HG03025 (cell line): Measurements from ENCODE around the gene ZNF521.

Source experiments
- ATAC-seq: cut with Tn5 transposase; IDR thresholded peaks from one replicate; pipeline ENCODE4 v1.9.1; 2021; ENCODE audit warnings: mild to moderate bottlenecking, moderate library complexity; ENCODE audit not compliant: unreplicated experiment, low FRiP score

The ZNF521 gene

DNA sequence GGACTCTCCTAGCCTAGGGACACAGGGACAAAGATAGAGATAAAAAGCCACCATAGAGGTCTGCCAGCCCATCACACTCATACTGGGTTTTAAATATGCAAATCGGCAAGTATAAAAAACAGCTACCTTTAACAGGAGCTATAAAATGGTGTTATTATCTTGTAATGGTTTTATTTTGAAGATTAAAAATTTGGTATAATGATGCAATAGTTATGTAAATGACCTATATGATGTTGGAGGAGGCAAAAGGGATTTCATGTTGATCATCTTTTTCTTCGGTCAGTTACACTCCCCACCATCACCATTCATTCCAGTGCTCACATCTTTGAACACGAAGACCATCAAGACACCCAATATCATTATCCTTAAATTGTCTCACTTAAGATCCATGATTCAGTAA lies 11.2 kb downstream of the ZNF521 start:
- ATAC-seq: no peak

DNA sequence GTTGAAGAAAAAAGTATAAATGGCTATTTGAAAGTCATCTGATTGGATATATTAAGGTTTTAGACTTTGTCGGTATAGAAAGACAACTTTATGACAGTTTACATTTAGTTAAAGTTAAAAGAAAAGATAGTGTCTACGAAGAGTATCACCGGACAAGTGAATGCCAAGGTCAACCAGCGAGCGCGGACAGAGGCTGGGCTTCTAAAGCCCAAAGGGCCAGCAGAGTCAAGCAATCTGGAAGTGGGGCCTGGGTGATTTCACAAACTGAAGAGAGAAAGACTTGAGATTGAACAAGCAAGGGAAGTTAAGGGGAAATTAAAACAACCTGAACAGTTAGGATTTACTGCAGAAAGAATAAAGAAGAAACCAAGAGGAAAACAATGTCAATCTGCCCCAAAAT lies 16.3 kb downstream of the ZNF521 start:
- ATAC-seq: no peak

DNA sequence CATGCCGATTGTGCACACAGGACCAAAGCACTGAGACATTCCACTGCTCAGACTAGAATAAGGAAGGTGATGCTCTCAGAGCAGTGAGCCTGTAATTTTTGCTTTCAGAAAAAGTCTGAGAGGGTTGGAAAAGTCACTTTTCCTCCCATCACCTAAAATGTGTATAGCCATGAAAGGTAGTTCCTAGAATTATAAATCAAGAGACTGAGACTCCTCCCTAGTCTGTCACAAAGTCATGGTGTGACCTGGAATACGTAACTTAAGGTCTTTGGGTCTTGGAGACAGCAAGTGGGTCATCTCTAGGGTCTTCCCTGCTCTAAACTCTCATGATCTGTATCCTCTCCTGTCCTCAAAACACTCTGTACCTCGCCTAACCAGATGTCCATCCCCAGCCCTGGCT lies 16.9 kb downstream of the ZNF521 start:
- no peak for ATAC-seq

DNA sequence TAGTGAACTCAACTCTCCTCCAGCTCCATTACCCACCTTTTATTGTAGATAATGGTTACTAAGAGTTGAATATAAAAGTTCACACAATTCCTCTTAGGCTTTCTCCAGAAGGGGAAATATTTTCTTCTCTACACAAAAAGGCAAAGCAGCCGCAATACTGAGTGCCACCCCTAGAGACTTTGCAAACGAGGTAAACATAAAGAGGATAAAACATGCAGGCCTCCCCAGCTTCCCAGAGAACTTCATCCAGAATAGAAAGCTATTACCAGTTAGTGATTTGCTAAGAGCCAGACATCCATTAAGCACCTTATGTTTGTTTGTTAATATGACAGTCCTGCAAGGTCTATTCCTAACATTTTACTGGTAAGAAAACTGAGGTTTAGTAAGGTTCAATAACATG lies 17.4 kb downstream of the ZNF521 start:
- no peak for ATAC-seq

DNA sequence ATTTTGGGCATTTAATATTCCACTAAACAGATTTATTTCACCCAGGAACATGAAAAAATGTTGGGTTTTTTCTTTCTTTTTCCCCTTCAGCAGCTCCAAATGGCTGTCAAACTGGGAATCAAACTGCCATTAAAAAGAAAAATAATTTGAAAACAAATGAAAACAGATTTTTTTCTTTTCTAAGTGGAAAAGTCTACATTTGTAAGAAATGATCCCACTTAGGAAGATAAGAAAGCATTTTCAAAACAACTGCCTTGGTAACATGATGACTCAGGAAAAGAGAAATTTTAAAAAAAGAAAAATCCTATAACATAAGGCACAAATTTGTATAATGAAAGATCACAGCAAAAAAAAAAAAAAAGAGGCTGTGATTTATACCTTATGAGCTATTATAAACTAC lies 20.0 kb downstream of the ZNF521 start:
- no peak for ATAC-seq

DNA sequence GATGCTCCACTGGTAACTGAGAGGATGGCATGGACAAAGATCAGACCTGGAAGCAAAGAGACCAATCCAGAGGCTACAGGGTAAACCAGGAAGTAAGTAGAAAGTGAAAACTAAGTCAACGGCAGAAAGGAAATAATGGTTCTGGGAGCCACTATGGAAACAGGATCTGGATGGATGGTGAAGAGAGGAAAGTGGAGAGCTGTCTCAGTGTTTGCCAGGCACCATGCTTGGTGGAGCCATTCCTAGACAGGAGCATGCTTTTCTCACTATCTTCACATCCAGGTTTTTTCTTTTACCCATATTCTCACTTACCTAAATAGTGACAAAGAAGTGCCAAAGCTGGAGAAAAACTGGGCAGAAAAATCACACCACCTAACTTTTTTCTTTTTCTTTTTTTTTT lies 22.2 kb downstream of the ZNF521 start:
- no peak for ATAC-seq

DNA sequence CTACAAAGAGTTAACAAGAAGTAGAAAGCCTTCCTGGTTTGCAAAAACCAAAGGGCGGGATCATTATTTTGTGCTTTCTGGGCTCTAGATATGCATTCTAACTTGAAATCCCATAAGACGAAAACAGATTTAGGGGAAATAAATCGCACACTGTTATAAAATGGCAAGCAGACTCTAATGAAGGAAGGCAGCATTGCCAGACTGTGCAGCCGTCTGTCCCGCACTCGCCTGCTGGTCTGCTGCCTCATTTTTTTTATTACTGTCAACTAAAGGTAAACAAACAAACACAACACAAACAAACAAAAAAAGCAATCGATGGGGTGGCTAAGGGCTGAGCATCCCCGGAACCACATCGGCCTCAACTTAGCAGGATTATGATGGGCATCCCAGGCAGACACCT lies 24.4 kb downstream of the ZNF521 start:
- ATAC-seq: no peak

DNA sequence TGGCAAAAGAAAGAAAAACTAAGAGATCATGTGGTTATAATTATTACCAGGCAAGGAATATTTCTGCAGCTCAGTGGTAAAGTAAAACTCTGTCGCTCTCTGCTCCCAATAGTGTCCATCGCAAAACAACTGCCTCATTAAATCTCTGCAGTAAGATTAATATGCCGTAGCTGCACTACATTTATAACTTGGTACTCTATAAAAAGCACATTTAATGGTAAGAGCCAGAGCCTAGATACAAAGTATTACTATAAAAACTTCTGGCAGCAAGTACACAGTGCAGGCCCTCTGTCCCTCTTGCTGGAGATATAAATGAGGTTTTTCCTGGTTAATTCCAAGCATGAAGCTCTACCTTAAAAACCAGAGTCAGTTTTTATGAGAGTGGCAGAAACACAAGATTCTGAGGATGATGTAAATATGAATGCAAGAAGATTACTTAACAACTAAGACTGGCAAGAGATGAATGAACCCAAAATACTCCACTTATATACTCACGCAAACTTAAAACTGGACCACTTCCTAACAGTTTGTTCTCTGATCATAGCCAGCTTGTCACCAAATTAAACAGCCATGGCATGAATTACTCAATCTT lies 25.5 kb downstream of the ZNF521 start:
- no peak for ATAC-seq

DNA sequence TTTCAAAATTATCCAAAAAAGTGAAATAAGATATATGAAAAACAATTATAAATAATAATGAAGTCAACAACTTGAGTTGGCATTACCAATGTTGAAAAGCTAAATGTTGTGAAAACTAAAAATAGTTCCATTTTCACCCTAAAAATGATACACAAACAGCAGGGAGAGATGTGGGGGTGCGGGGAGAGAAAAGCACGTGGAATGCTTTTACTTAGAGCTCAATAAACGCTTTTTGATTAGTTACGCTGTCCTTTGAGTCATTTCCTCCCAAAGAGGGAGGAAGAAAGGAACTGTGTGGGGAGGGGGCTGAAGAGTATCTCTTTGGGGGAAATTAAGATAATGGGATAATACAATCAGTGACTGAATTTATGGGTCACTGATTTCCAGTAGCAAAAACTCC lies 29.2 kb downstream of the ZNF521 start:
- no peak for ATAC-seq

DNA sequence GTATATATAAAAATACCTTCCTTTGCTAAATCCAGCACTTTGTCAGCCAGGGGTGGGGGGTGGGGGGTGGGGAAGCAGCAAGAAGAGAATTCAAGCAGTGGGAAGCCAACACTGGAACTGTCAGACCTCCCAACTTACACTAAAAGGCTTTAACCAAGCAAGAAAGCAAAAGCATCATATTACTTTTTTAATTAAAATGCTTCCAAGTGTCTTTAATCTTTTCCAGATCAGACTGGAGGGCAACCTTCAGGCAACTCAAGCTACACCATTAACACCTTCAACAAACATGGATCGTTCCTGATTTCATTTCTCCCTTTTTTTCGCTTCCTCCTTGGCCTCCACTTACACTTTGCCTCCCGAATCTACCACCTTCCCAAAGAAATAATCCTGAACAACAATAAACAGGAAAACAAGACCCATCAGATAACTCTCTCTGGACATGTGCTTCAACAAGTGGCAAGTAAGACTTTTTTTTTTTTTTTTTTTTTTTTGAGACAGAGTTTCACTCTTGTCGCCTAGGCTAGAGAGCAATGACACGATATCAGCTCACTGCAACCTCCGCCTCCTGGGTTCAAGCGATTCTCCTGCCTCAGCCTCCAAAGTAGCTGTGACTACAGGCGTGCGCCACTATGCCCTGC lies 35.5 kb downstream of the ZNF521 start:
- no peak for ATAC-seq

DNA sequence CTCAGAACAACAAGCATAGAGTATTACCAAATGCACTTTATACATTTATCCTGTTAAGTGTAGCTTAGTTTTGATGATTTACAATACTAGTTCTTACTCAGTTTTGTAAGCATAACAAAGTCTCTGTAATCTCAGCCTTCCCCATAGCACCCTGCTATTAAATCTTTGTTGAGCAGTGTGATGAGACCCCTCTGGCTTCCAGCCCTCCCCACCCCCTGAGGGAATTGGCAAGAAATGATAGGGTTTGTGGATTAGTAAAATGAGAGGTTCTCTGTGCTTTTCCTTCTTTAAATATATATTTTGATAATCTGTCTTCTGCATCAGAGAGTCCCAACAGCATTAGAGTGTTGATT lies 37.2 kb downstream of the ZNF521 start:
- no peak for ATAC-seq

DNA sequence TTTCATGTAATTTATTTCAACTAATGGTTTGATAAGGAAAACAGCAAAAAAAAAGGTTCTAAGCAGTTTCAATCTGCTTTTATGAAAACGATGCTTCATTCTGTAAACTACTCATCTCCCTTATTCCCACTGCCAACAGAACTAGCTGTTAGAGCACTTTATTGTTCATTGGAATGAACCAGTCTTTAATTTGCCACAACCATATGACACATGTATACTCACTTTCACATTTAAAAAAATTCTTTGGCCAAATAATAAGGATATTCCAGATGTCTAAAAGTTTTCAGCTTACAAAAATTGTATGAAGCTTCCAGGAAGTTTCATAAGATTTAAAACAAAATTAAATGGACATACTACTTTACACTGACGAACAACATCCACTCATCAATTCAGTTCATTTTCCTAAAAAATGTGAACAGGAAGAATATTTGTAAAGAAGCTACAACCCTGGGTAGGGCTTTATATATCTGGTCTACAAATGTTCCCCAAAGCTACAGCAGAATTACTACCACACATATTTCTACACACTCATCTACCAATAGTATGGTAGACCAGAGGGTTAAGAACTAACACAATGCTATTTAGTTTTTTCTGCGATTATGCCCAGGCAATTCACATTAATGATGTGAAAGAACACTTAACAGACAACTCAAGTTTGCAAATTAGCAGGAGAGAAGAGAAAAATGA lies 37.7 kb downstream of the ZNF521 start:
- ATAC-seq: no peak

DNA sequence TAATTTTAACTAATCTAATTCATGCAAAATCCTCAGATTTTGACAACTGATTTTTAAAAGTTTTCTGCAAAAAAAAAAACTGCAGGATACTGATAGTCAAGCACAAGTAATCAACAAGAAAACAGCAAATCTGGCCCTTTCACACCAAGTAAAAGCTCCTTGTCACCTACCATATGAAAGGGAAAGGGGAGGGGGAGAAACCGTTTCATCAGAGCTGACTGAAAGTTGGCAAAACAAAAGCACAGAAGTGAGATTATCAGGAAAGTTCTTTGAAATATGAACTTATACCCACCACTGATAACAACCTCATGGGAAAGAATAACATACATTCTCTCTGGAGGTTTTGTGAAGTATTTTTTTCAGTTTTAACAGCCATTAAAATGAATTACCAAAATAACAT lies 38.7 kb downstream of the ZNF521 start:
- ATAC-seq: no peak

DNA sequence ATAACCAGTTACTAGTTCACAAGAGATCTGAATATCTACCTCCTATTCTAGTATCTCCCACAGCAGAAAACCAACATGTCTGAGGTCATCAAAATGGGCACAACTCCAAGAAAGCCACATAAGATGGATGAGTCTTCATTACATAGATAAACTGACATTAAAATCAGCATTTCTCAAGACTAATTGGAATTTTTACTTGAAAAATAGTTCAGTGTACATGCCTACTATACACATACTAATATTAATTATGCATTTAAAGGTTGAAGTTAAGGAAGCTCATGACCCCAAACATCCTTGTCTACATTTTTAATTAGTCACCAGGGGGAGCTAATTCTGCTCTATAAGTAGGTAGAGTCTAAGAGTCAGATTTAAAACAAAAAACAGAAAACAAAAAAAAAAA lies 41.9 kb downstream of the ZNF521 start:
- ATAC-seq: no peak

DNA sequence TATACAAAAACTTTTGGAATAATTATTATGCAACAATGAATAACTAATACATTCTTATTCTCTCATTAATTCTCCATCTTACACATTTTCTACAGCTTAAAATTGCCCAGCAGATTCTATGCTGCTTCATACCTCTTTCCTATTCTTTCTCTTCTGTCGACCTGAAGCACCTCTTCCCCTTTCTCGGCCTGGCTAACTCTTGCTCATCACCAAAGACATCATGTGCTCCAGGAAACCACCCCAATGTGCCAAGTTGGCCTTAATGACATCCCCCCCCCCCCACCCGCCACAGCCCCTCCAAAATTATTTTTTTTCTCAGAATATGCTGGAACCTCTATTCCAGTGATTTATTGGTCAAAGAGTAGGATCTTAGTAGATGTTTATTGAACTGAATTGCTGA lies 43.6 kb downstream of the ZNF521 start:
- no peak for ATAC-seq

DNA sequence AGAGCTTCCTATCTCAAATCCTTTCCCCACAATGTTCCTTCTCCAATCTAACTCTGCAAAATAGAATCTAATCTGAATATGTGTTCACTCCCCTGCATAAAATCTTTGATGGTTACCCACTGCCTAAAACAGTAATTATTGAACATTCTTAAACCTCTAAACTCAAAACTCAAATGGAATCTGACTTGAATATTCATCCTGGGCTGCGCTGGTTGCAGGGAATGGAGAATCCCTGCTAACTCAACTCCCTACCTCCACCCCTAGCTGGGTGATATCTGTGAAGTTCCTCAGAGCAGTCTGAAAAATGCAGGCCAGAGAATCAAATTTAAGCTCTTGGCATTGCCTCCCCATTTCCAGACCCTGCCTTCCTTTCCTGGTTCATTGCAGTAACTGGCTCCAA lies 44.8 kb downstream of the ZNF521 start:
- no peak for ATAC-seq

DNA sequence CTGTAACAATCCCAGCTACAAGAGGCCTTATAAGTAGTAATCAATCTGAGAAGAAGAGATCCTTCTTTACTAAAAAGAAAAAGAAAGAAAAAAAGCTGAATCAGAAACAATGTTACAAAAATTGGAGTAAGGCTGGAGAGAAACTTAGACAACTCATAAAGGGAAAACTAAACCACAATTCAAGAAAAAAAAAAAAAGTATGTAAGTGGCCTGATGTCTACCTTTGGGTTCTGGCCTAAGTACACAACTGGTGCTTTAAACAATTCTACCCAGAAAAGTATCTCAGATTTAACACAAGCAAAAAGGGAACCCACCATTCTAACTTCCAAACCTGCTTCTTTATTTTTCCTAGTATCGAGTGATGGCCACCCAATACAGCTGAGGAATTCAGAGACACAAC lies 45.3 kb downstream of the ZNF521 start:
- ATAC-seq: no peak

DNA sequence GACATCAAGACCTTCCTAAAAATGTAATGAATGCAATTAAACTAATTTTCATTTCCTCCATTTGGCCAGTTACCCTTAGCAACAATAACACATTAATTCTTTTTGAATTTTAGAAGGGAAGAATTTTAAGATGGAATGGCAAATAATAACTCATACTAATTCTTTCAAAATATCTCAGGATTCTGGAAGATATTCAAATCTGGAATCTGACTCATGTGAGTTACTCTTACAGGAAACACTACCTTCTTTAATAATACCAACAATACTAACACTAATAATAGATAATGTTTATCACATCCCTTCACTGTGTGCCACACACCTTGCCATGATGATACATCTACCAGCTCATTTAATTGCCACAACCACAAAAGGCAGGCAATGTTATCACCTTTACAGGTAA lies 46.4 kb downstream of the ZNF521 start:
- no peak for ATAC-seq

DNA sequence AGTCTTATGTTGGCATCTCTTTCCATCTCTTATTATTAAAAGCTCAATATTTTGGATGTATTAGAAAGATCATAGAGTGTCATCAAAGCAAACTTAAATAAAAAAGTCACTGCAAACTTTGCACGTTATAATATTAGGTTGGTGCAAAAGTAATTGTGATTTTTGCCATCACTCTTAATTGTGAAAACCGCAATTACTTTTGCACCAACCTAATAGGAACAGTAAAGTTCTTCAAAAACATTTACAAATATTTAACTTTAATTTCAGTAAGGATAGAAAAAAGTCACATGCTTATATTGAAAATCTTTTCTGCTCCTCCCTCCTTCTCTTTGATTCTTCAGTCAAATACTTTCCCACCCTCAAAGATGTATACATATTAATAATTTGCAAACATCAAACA lies 51.5 kb downstream of the ZNF521 start:
- no peak for ATAC-seq

DNA sequence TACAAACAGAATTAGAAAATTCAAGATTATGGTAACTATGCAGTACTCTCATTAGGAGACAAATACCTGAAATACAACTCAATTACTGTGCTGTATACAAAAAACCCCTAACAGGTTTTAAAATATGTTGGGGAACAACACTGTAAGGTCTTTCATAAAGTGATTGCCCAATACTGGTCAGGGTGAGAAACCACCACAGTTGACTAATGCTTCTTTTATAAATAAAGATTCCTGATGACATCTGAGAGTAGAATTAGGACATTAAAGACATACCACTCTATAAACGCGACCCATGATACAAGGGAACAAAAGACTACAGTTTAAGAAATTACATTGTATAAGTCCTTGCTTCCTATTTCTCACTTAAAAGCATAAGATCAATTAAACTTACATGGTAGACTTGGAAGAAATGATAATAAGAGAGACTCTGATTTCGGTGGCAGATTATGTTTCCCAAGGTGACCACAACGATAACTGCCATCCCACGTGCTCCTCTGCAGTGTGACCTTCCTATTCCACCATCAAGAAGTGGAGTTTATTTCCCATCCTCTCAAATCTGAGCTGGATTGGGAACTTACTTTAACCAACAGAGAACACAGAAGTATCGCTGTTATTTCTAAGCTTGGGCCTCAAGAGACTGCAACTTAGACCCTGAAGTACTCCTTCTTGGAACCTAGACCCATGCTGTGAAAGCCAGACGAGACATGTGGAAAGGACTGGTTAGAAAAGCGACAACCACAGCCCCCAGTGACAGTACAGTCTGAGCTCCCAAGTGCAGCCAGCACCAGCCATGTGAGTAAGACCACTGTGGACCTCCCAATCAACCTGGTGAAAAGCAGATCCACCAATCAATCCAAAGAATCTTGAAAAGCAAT lies 52.3 kb downstream of the ZNF521 start:
- ATAC-seq: no peak

DNA sequence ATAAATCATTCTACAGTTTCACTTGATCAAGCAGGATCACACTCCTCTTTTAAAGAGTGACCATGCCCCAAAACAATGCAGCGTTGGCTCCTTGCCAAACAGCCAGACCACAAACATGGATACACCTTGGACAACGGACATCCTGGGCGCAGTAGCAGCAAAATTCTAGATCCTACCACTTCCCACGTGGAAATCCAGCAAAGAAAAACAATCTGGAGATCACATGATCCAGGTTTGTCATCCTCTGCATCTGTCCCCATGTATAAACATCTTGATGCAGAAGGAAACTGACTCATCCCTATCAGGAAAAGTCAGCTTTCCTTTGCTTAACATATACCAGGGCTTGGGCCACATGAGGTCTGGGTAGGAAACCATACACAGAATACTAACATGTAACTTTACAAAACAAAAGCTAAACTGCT lies 53.1 kb downstream of the ZNF521 start:
- ATAC-seq: no peak
